ENCODE measurements around the gene TMC7.

TMC7 gene

DNA sequence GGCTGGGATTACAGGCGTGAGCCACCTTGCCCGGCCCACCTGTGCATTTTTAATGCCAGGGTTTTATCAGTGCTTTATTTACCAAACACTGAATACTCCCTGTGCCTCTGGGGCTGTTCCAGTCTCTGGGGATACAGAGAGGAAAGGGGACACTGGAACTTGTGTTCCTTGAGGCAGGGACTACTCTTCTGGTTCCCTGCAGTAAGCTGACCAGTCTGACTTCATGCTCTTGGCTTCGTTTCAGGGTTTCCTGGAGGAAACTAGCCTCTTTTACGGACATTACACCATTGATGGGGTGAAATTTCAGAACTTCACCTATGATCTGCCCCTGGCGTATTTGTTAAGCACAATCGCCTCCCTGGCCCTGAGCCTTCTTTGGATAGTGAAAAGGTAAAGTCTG, 46.2 kb downstream of the TMC7 start:
- H3K27me3 ChIP-seq (ENCODE audit: insufficient read depth, poor library complexity, severe bottlenecking), result no peaks in the 10 kb centered on the region
- no peak for TF ChIP-seq POLR2AphosphoS5 (IDR thresholded peaks at IDR 0.05; ENCODE audit: low read depth)
- TF ChIP-seq SPI1 (IDR thresholded peaks at IDR 0.05; ENCODE audit: borderline replicate concordance, low read depth), result no peak
- TF ChIP-seq, protein P1, sequence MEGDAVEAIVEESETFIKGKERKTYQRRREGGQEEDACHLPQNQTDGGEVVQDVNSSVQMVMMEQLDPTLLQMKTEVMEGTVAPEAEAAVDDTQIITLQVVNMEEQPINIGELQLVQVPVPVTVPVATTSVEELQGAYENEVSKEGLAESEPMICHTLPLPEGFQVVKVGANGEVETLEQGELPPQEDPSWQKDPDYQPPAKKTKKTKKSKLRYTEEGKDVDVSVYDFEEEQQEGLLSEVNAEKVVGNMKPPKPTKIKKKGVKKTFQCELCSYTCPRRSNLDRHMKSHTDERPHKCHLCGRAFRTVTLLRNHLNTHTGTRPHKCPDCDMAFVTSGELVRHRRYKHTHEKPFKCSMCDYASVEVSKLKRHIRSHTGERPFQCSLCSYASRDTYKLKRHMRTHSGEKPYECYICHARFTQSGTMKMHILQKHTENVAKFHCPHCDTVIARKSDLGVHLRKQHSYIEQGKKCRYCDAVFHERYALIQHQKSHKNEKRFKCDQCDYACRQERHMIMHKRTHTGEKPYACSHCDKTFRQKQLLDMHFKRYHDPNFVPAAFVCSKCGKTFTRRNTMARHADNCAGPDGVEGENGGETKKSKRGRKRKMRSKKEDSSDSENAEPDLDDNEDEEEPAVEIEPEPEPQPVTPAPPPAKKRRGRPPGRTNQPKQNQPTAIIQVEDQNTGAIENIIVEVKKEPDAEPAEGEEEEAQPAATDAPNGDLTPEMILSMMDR (IDR thresholded peaks at IDR 0.05; ENCODE audit: insufficient read depth, low read length), result no peak
- H3K4me3 ChIP-seq (replicated peaks; ENCODE audit: insufficient read depth, low read length), result no peak overlapping the region
- no peak for DNase-seq (ENCODE audit: low read depth in 1 of 2, low spot score in 1 of 2)
- no peak overlapping the region for H3K27ac ChIP-seq (replicated peaks)

DNA sequence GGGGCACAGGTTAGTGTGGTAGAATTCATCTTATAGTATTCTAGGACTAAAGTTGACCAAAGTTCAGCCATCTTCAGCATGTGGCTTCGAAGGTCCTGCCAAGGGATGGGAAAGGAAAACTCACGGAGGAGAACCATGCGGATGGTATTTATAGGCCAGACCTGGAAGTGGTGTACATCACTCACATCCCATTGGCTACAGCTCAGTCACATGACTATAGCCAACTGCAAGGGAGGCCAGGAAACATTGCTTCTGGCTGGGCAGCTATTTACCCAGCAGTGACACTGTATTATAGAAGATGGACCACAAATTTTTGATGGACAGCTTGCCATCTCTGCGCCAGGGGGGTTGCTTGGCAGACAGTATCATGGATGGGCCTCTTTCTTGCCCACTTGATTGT, 48.0 kb downstream of the TMC7 start:
- Histone ChIP-seq H3K27ac (replicated peaks) (no peak overlapping the region), H3K27me3 (ENCODE audit: insufficient read depth, poor library complexity, severe bottlenecking) (no peaks in the 10 kb centered on the region), H3K4me3 (replicated peaks; ENCODE audit: insufficient read depth, low read length) (no peak overlapping the region)
- no peak for DNase-seq (ENCODE audit: low read depth in 1 of 2, low spot score in 1 of 2)
- TF ChIP-seq, protein P1 (IDR thresholded peaks at IDR 0.05; ENCODE audit: insufficient read depth, low read length), result no peak
- no peak for TF ChIP-seq GABPA (IDR thresholded peaks at IDR 0.05; ENCODE audit: low read depth)
- TF ChIP-seq POLR2AphosphoS5 (IDR thresholded peaks at IDR 0.05; ENCODE audit: low read depth), result no peak
- TF ChIP-seq SPI1 (IDR thresholded peaks at IDR 0.05; ENCODE audit: borderline replicate concordance, low read depth), result no peak
- TF ChIP-seq REST (IDR thresholded peaks at IDR 0.05; ENCODE audit: insufficient replicate concordance, low read depth), result no peak

GRCh38 chr16:19033761-19034160, 50.0 kb downstream of the TMC7 start:
- no peak for DNase-seq (ENCODE audit: low read depth in 1 of 2, low spot score in 1 of 2)
- H3K27me3 ChIP-seq (ENCODE audit: insufficient read depth, poor library complexity, severe bottlenecking), result no peaks in the 10 kb centered on the region
- no peak overlapping the region for H3K27ac ChIP-seq (replicated peaks)
- no peak for TF ChIP-seq SPI1 (IDR thresholded peaks at IDR 0.05; ENCODE audit: borderline replicate concordance, low read depth)
- no peak for TF ChIP-seq GABPA (IDR thresholded peaks at IDR 0.05; ENCODE audit: low read depth)
- no peak for TF ChIP-seq REST (IDR thresholded peaks at IDR 0.05; ENCODE audit: insufficient replicate concordance, low read depth)
- TF ChIP-seq, protein P1 (IDR thresholded peaks at IDR 0.05; ENCODE audit: insufficient read depth, low read length), result no peak
- TF ChIP-seq POLR2AphosphoS5 (IDR thresholded peaks at IDR 0.05; ENCODE audit: low read depth), result no peak
- no peak overlapping the region for H3K4me3 ChIP-seq (replicated peaks; ENCODE audit: insufficient read depth, low read length)

GRCh38 chr16:19040400-19040799, 56.7 kb downstream of the TMC7 start:
- no peaks in the 10 kb centered on the region for H3K27me3 ChIP-seq (ENCODE audit: insufficient read depth, poor library complexity, severe bottlenecking)
- no peak for DNase-seq (ENCODE audit: low read depth in 1 of 2, low spot score in 1 of 2)
- no peak overlapping the region for H3K27ac ChIP-seq (replicated peaks)
- TF ChIP-seq REST (IDR thresholded peaks at IDR 0.05; ENCODE audit: insufficient replicate concordance, low read depth) (no peak), GABPA (IDR thresholded peaks at IDR 0.05; ENCODE audit: low read depth) (no peak), SPI1 (IDR thresholded peaks at IDR 0.05; ENCODE audit: borderline replicate concordance, low read depth) (no peak), POLR2AphosphoS5 (IDR thresholded peaks at IDR 0.05; ENCODE audit: low read depth) (no peak)
- TF ChIP-seq, protein P1 (IDR thresholded peaks at IDR 0.05; ENCODE audit: insufficient read depth, low read length), result no peak
- no peak overlapping the region for H3K4me3 ChIP-seq (replicated peaks; ENCODE audit: insufficient read depth, low read length)
